HepG2 (cell line): Measurements from ENCODE around the gene PET100. TPM values are rescaled to one million over a fixed set of nuclear protein-coding genes. Genes with fewer than 3 reads are reported as not detected.
A peak's percentile ranks its signal among the peaks of the same experiment; 100 is the strongest.

ENCODE experiments used
- BRD4 ChIP-seq: sonication (generic); formaldehyde crosslinking; IDR thresholded peaks from 2 replicates; pipeline ENCODE4 v1.4.0; 2020; ENCODE audit warnings: missing genetic modification reagents
- CBX5 ChIP-seq: sonication (generic); formaldehyde crosslinking; IDR thresholded peaks from 2 replicates; pipeline ENCODE4 v1.4.0; 2020; ENCODE audit warnings: missing genetic modification reagents, borderline replicate concordance
- ELF1 ChIP-seq: sonication (generic); formaldehyde crosslinking; IDR thresholded peaks from 2 replicates; pipeline ENCODE4 v1.4.0; 2020; ENCODE audit warnings: missing genetic modification reagents
- HMGXB3 ChIP-seq: sonication (generic); formaldehyde crosslinking; IDR thresholded peaks from 2 replicates; pipeline ENCODE4 v1.4.0; 2020; ENCODE audit warnings: missing genetic modification reagents, borderline replicate concordance
- HOXA3 ChIP-seq: sonication (generic); formaldehyde crosslinking; IDR thresholded peaks from 2 replicates; pipeline ENCODE4 v1.5.0; 2020; ENCODE audit warnings: missing genetic modification reagents
- IKZF4 ChIP-seq: sonication (generic); formaldehyde crosslinking; IDR thresholded peaks from 2 replicates; pipeline ENCODE4 v1.5.1; 2020; ENCODE audit warnings: borderline replicate concordance, mild to moderate bottlenecking, low read depth, missing genetic modification reagents; ENCODE audit errors: not compliant biosample characterization
- PREB ChIP-seq: sonication (generic); formaldehyde crosslinking; IDR thresholded peaks from 2 replicates; pipeline ENCODE4 v1.4.0; 2020; ENCODE audit warnings: missing genetic modification reagents
- ZEB1 ChIP-seq: IDR thresholded peaks from 2 replicates; pipeline ENCODE4 v1.6.1; 2012; ENCODE audit warnings: mild to moderate bottlenecking, low read depth, inconsistent platforms; ENCODE audit not compliant: insufficient replicate concordance
- ZFP82 ChIP-seq: sonication (generic); formaldehyde crosslinking; IDR thresholded peaks from 2 replicates; pipeline ENCODE4 v1.5.1; 2020; ENCODE audit warnings: mild to moderate bottlenecking, missing genetic modification reagents, borderline replicate concordance
- ZNF670 ChIP-seq: sonication (generic); formaldehyde crosslinking; IDR thresholded peaks from 2 replicates; pipeline ENCODE4 v1.8.0; 2022; ENCODE audit warnings: mild to moderate bottlenecking, missing genetic modification reagents, borderline replicate concordance
- ZNF740 ChIP-seq: sonication (generic); formaldehyde crosslinking; IDR thresholded peaks from 2 replicates; pipeline ENCODE4 v1.4.0; 2020; ENCODE audit warnings: missing genetic modification reagents
- ZNF770 ChIP-seq: sonication (generic); formaldehyde crosslinking; IDR thresholded peaks from 2 replicates; pipeline ENCODE4 v1.5.0; 2020; ENCODE audit warnings: mild to moderate bottlenecking, missing genetic modification reagents
- ZNF792 ChIP-seq: IDR thresholded peaks from 2 replicates; pipeline ENCODE4 v1.6.1; 2016
- ZUFSP ChIP-seq: sonication (generic); formaldehyde crosslinking; IDR thresholded peaks from 2 replicates; pipeline ENCODE4 v1.9.0; 2021; ENCODE audit warnings: missing genetic modification reagents, mild to moderate bottlenecking, borderline replicate concordance
- ZXDC ChIP-seq: sonication (generic); formaldehyde crosslinking; IDR thresholded peaks from 2 replicates; pipeline ENCODE4 v1.5.0; 2020; ENCODE audit warnings: mild to moderate bottlenecking, missing genetic modification reagents
- polyA plus RNA-seq, 8 experiments: library from polyadenylated mRNA; depleted of rRNA in 3 of 8; stranded (reverse) in 7 of 8; unstranded in 1 of 8; fragments of >200 nt; fragmentation: Illumina TruSeq in 4 of 8; extraction: Trizol in 4 of 8; gene quantifications; 2 replicates each; pipeline versions ENCODE4 v1.2.1 to v1.2.3, GENCODE V29; 2011 to 2016; ENCODE audit warnings: low read depth in 4 of 8, missing spikeins in 1 of 8, mixed read lengths in 1 of 8; ENCODE audit not compliant: insufficient read depth in 1 of 8
- total RNA-seq, 5 experiments: library from RNA; depleted of rRNA; stranded (reverse); fragments of >200 nt; fragmentation: Illumina TruSeq; extraction: Trizol; gene quantifications; 2 replicates each; pipeline ENCODE4 v1.2.3, GENCODE V29; 2016; ENCODE audit warnings: low read depth in 1 of 5

PET100 gene
- total and polyA plus RNA-seq, 2 of the 13 experiments (the other 11 are each of a cell fraction or from before 2014, with no cell fraction given) = 22.3 to 66.5 TPM

GRCh38 chr19:7636691-7637373, 7.2 kb downstream of the PET100 start, which contains the start of gene STXBP2 (continued):
- TF ChIP-seq ZNF770 (CRISPR knock-in tag) (peak; percentile 33; the same call in 1 of the 2 replicates), ZEB1 (peak; percentile 67), ELF1 (CRISPR knock-in tag) (peak; percentile 92), ZNF740 (peak; percentile 35; the same call in 1 of the 2 replicates), ZUFSP (CRISPR knock-in tag) (no peak), ZNF670 (CRISPR knock-in tag) (0 out of 2 replicates have a peak, but pooled peaks have one; percentile 55), ZXDC (CRISPR knock-in tag) (0 out of 2 replicates have a peak, but pooled peaks have one; percentile 37), ZNF792 (CRISPR knock-in tag) (peak; percentile 80; the same call in 1 of the 2 replicates), CBX5 (CRISPR knock-in tag) (0 out of 2 replicates have a peak, but pooled peaks have one; percentile 42), PREB (CRISPR knock-in tag) (0 out of 2 replicates have a peak, but pooled peaks have one; percentile 20), IKZF4 (CRISPR knock-in tag) (peak; percentile 57), ZFP82 (CRISPR knock-in tag) (peak; percentile 88; the same call in 1 of the 2 replicates), HOXA3 (CRISPR knock-in tag) (peak; percentile 57), HMGXB3 (peak; percentile 54; the same call in 1 of the 2 replicates), BRD4 (peak; percentile 73; the same call in 1 of the 2 replicates)
